ENCODE measurements around the gene ZG16.
"Not testable (repeated sequence)": the region's sequence is repeated elsewhere in the genome, so short reads cannot be mapped to it uniquely, and the experiment has no call there.

DNA sequence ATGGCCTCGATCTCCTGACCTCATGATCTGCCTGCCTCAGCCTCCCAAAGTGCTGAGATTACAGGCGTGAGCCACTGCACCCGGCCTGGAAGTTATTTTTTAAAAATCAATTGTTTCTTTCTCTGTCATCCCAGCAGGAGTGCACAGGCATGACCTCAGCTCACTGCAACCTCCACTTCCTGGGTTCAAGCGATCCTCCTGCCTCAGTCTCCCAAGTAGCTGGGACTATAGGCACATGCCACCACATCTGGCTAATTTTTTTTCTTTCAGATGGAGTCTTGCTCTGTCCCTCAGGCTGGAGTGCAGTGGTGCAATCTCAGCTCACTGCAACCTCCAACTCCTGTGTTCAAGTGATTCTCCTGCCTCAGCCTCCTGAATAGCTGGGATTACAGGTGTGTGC, 9.1 kb downstream of the ZG16 start:
- TF ChIP-seq, protein P1, sequence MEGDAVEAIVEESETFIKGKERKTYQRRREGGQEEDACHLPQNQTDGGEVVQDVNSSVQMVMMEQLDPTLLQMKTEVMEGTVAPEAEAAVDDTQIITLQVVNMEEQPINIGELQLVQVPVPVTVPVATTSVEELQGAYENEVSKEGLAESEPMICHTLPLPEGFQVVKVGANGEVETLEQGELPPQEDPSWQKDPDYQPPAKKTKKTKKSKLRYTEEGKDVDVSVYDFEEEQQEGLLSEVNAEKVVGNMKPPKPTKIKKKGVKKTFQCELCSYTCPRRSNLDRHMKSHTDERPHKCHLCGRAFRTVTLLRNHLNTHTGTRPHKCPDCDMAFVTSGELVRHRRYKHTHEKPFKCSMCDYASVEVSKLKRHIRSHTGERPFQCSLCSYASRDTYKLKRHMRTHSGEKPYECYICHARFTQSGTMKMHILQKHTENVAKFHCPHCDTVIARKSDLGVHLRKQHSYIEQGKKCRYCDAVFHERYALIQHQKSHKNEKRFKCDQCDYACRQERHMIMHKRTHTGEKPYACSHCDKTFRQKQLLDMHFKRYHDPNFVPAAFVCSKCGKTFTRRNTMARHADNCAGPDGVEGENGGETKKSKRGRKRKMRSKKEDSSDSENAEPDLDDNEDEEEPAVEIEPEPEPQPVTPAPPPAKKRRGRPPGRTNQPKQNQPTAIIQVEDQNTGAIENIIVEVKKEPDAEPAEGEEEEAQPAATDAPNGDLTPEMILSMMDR (IDR thresholded peaks at IDR 0.05; ENCODE audit: borderline replicate concordance, extremely low read depth, low read length, poor library complexity, severe bottlenecking) = not testable (repeated sequence)
- not testable (repeated sequence) for TF ChIP-seq EZH2 (IDR thresholded peaks at IDR 0.05; ENCODE audit: borderline replicate concordance, low read depth, low read length, severe bottlenecking)

All from DND-41 (cell line).